GM18861 (cell line): ENCODE data around the gene EIF4G1.

ENCODE experiments used
- ATAC-seq: cut with Tn5 transposase; IDR thresholded peaks from one replicate; pipeline ENCODE4 v1.9.1; 2021; ENCODE audit not compliant: unreplicated experiment

The EIF4G1 gene

GRCh38 chr3:184348057-184348382, 33.6 kb downstream of the EIF4G1 start:
- no peak for ATAC-seq

- ATAC-seq = no peak
Observed at GRCh38 chr3:184349563-184350470, 35.4 kb downstream of the EIF4G1 start.

GRCh38 chr3:184350618-184351017, 36.2 kb downstream of the EIF4G1 start:
- no peak for ATAC-seq

- ATAC-seq = no peak
Observed at GRCh38 chr3:184351511-184352148, 37.2 kb downstream of the EIF4G1 start.

GRCh38 chr3:184352149-184352785, 37.9 kb downstream of the EIF4G1 start:
- no peak for ATAC-seq

GRCh38 chr3:184352897-184353545, 38.6 kb downstream of the EIF4G1 start:
- ATAC-seq = no peak

DNA sequence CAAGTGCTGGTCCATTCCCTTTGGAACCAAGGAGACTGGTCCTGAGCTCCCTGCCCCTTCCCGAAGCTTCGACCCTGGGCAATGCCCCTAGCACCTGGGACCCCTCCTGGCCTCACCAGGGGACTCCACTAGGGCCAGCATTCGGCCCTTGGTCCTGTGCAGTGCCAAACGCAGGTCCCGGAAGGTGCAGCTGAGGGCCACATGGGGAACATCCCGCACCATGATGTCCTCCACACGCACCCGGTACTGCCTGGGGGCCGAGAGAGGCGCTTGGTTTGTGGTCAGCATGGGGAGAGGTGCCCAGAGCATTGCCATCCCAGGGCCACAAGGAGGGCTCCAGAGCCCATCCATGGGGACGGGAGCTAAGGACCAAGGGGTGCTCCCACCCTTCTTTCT, 39.1 kb downstream of the EIF4G1 start:
- ATAC-seq = no peak

DNA sequence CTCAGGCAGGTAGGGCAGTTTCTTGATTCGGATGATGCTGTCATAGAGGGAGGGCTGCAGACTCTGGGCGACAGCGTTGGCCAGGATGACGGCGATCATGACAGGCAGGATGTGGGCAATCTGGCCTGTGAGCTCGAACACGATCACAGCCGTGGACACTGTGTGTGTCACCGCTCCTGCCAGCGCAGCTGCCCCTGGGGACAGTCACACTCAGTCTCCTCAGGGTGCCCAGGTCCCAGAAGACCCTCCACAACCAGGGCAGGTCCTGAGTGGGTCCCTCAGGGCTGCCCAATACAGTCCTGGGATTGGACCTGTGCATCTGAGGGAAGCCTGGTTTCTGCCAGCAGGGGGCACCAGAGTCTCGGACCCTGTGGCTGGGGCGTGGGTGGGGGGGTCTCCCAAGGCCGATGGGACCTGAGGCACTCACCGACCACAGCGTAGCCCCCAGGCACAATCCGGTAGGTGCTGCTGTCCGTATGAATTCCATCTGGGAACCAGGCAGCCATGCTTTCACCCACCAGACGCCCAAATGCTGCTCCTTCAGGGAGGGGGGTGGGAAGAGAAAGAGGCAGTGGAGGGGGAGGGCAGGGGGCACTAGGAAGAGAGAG, 39.8 kb downstream of the EIF4G1 start:
- no peak for ATAC-seq

GRCh38 chr3:184354754-184355153, 40.3 kb downstream of the EIF4G1 start:
- ATAC-seq = no peak

DNA sequence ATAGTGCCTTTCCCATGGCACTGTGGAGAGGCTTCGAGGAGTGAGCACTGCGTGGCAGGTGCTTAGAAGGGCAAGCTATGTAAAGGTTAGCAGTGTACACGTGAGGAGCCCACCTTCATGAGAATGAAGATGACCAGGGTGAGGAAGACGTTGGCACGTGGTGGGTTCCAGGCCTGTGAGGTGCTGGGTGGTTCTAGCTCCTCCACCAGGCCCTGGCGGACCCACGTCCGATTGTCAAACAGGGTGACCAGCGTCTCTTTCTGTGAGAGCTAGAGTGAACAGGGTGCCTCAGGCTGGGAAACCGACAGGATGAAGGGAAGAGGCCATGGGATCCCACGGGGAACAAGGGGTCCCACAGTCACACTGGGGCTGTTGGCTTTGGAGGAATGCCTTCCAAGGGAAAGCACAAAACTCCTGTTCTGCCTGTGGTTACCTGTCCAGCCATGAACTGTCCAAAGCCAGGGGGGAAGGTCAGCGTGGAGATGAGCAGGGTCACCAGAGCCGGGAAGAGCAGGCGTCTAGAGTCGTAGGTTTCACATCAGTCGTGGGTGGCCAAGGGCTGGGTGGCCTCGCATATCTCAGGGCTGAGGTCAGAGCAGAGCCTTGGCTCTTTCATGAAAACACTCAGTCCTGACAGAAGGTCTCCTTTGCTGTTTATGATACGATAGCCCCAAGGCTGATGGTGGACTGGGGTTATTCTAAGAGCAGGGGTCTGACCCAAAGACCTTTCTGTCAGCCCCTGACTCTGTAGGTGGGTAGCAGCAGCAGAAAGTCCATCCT, 41.0 kb downstream of the EIF4G1 start:
- ATAC-seq = no peak

GRCh38 chr3:184357248-184358123, 43.1 kb downstream of the EIF4G1 start:
- no peak for ATAC-seq

DNA sequence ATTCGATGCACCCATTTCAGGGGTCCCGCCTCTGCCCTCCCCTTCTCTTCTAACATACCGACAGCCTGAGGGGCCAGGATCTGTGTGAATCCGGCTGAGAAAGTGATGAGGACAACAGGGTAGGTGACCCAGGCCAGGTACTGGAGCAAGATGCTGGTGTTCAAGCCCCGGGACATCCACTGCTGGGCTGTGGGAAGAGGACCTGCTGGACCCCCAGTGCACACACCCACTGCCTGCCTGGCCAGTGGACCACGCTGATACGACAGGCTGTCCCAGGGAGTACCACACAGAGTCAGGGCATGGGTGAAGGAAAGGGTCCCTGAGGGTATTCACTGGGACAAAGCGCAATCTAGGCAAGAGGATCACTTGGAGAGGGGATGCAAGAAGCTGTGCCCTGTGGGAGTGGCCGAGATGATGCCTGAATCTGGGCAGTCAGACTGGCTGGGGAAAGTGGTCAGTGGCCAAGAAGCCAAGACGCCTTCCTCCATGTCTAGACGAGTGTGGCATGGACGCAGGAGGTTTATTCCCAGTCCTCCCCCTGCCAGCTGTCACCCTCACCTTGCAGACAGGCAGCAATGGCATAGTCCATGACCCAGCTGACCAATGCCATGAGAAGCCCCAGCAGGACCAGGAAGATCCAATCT, 43.8 kb downstream of the EIF4G1 start:
- ATAC-seq = no peak

DNA sequence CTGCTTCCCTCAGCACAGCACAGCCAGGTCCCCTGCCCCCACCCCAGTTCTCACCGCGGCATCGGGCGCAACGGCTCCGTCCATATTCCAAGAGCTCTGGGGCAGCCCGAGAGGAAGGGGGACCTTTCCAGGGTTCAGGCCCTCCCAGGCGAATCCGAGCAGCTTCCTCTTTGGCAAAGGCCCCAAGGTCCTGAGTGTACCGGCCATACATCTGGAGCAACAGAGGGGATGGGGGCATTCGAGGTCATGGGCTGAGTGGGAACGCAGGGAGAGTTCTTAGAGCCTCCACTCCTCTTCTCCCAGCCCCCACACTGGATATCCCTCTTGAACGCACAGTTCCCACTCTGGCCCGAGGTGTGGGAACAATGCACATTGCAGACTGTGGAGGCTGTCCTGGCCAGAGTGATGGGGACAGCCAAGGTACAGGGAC, 44.5 kb downstream of the EIF4G1 start:
- no peak for ATAC-seq

- ATAC-seq = no peak
Observed at GRCh38 chr3:184359610-184360009, 45.2 kb downstream of the EIF4G1 start.

- ATAC-seq = no peak
Observed at GRCh38 chr3:184360070-184360928, 45.9 kb downstream of the EIF4G1 start.

DNA sequence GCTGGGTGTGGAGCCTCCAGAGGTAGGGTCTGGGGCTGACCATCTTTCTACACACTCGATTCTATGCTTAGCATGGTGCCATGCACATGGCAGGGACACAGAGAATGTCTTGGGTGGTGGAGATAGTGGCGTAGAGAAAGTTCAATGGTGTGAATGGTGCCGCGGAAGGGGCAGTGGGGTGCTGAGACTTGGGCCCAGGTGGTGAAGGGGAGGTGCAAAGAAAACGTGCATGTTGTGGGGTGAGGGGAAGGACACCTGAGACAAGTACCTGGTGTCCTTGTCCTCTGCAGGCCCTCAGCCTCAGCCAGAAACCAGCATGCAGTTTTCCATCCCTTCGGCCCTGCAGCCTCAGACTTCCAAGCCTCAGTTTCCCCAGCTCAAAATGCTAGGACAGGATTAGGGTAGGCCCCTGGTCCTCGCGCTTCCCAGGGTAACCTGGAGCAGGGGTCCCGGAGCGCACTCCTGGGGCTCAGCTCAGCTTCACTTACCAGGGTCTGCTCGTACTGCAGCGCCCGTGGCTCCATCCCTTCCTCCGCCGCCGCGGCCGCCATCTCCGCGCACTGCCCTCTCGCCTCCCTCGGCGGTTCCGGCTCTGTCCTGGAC, 46.6 kb downstream of the EIF4G1 start:
- peak; percentile 2 for ATAC-seq

GRCh38 chr3:184361532-184361931, 47.1 kb downstream of the EIF4G1 start, which contains the start of the genes CLCN2 and POLR2H:
CLCN2 (minus strand) TSS chr3:184361605; CDS start chr3:184361479, 126 bp downstream.
POLR2H (plus strand) TSS chr3:184361710; CDS start chr3:184363493, 1,783 bp downstream.
- peak; percentile 31 for ATAC-seq
